IMR-90 (cell line): ENCODE data around the gene LRRC4. TPM values are rescaled to one million over a fixed set of nuclear protein-coding genes. Genes with fewer than 3 reads are reported as not detected.

Experiments
- ATAC-seq: fragments of 200-7000 bp; cut with Tn5 transposase; 2 replicates; pipeline ENCODE4 v1.9.1; 2020; ENCODE audit warnings: low read depth, mild to moderate bottlenecking, moderate library complexity
- BruUV-seq: library from RNA; stranded (reverse); fragments of 400-500 nt; replicated peaks from 2 replicates; lab custom pipeline; 2021; lab: Mats Ljungman, UMichigan
- CTCF ChIA-PET: fragments of 300-600 bp; formaldehyde crosslinking; extraction: SDS; loops from one replicate; lab custom pipeline; 2021; ENCODE audit warnings: antibody characterized with exemption; lab: Yijun Ruan, JAX
- POLR2A ChIA-PET: fragments of 300-600 bp; sonication (Branson Sonifier 250); formaldehyde crosslinking; loops from one replicate; lab custom pipeline; 2022; ENCODE audit warnings: antibody characterized with exemption; ENCODE audit not compliant: unreplicated experiment; lab: Charles Lee
- DNase-seq: peaks from one replicate; pipeline ENCODE4 v3.0.0; 2013
- H2AFZ ChIP-seq: replicated peaks from 2 replicates; pipeline ENCODE3; 2013; ENCODE audit warnings: low read length, mild to moderate bottlenecking; ENCODE audit not compliant: poor library complexity
- H2AK5ac ChIP-seq: 2 replicates; pipeline ENCODE4 v1.6.1; 2013; ENCODE audit warnings: low read depth, low read length, inconsistent platforms
- H2AK9ac ChIP-seq: replicated peaks from 2 replicates; pipeline ENCODE3; 2013; ENCODE audit warnings: mild to moderate bottlenecking, low read depth, low read length, moderate library complexity; ENCODE audit not compliant: poor library complexity
- H2BK120ac ChIP-seq: 2 replicates; pipeline ENCODE4 v1.6.1; 2013; ENCODE audit warnings: low read depth, low read length, inconsistent platforms
- H2BK15ac ChIP-seq: 3 replicates; pipeline ENCODE4 v1.6.1; 2013; ENCODE audit warnings: low read depth, low read length, inconsistent platforms
- H2BK20ac ChIP-seq: 2 replicates; pipeline ENCODE4 v1.6.1; 2013; ENCODE audit warnings: low read depth, mild to moderate bottlenecking, inconsistent platforms, low read length, moderate library complexity
- H2BK5ac ChIP-seq: 2 replicates; pipeline ENCODE4 v1.6.1; 2013; ENCODE audit warnings: mild to moderate bottlenecking, low read depth, low read length, inconsistent platforms; ENCODE audit not compliant: poor library complexity, severe bottlenecking
- H3K14ac ChIP-seq: replicated peaks from 2 replicates; pipeline ENCODE4 v1.6.1; 2013; ENCODE audit warnings: low read depth, low read length, inconsistent platforms
- H3K18ac ChIP-seq: 2 replicates; pipeline ENCODE4 v1.6.1; 2013; ENCODE audit warnings: low read depth, low read length, control low read depth
- H3K23ac ChIP-seq: 2 replicates; pipeline ENCODE4 v1.6.1; 2013; ENCODE audit warnings: low read depth, low read length, inconsistent platforms
- H3K27ac ChIP-seq: 2 replicates; pipeline ENCODE4 v1.5.1; 2013; ENCODE audit warnings: mild to moderate bottlenecking, control low read depth, low read length; ENCODE audit not compliant: insufficient read depth
- H3K27me3 ChIP-seq: 2 replicates; pipeline ENCODE4 v1.6.1; 2013; ENCODE audit warnings: low read length; ENCODE audit not compliant: control insufficient read depth, insufficient read depth
- H3K36me3 ChIP-seq: 2 replicates; pipeline ENCODE4 v1.6.1; 2013; ENCODE audit warnings: low read length, mixed read lengths; ENCODE audit not compliant: control insufficient read depth, insufficient read depth
- H3K4ac ChIP-seq: 2 replicates; pipeline ENCODE4 v1.6.1; 2013; ENCODE audit warnings: low read depth, low read length, inconsistent platforms
- H3K4me1 ChIP-seq: 2 replicates; pipeline ENCODE4 v1.6.1; 2013; ENCODE audit warnings: low read length, mixed read lengths; ENCODE audit not compliant: control insufficient read depth, insufficient read depth
- H3K4me2 ChIP-seq: 2 replicates; pipeline ENCODE4 v1.6.1; 2013; ENCODE audit warnings: low read depth, mild to moderate bottlenecking, control low read depth, low read length, moderate library complexity
- H3K4me3 ChIP-seq: 2 replicates; pipeline ENCODE4 v1.5.1; 2013; ENCODE audit warnings: low read depth, mild to moderate bottlenecking, control low read depth, low read length, moderate library complexity; ENCODE audit not compliant: insufficient read depth
- H3K56ac ChIP-seq: 2 replicates; pipeline ENCODE4 v1.6.1; 2013; ENCODE audit warnings: low read length, inconsistent platforms; ENCODE audit not compliant: insufficient read depth; ENCODE audit errors: extremely low read depth
- H3K79me1 ChIP-seq, 2 experiments: 2 replicates each; pipeline ENCODE4 v1.6.1; 2013; ENCODE audit warnings: low read length in 2 of 2, inconsistent platforms in 1 of 2, low read depth in 1 of 2
- H3K9ac ChIP-seq: 2 replicates; pipeline ENCODE4 v1.6.1; 2013; ENCODE audit warnings: low read depth, low read length, control low read depth
- H3K9me1 ChIP-seq: 2 replicates; pipeline ENCODE4 v1.6.1; 2013; ENCODE audit warnings: low read length, inconsistent platforms; ENCODE audit not compliant: insufficient read depth
- H3K9me3 ChIP-seq: 2 replicates; pipeline ENCODE4 v1.6.1; 2013; ENCODE audit warnings: low read length; ENCODE audit not compliant: control insufficient read depth, insufficient read depth
- H4K20me1 ChIP-seq: 2 replicates; pipeline ENCODE4 v1.6.1; 2013; ENCODE audit warnings: low read length, inconsistent platforms; ENCODE audit not compliant: insufficient read depth
- H4K5ac ChIP-seq: 2 replicates; pipeline ENCODE4 v1.6.1; 2013; ENCODE audit warnings: mild to moderate bottlenecking, low read depth, low read length, control low read depth
- H4K8ac ChIP-seq, 2 experiments: 2 replicates each; pipeline ENCODE4 v1.6.1; 2013; ENCODE audit warnings: low read depth in 2 of 2, low read length in 2 of 2, control low read depth in 1 of 2, inconsistent platforms in 1 of 2
- H4K91ac ChIP-seq: 2 replicates; pipeline ENCODE4 v1.6.1; 2013; ENCODE audit warnings: low read depth, low read length, inconsistent platforms; ENCODE audit not compliant: insufficient read depth
- CEBPB ChIP-seq: IDR thresholded peaks from 2 replicates; pipeline ENCODE4 v1.6.1; 2012; ENCODE audit warnings: low read depth, low read length, improper control_type of control experiment
- CHD1 ChIP-seq: IDR thresholded peaks from 2 replicates; pipeline ENCODE4 v1.6.1; 2012; ENCODE audit warnings: low read depth, low read length, improper control_type of control experiment
- CTCF ChIP-seq: conservative IDR thresholded peaks from 2 replicates; pipeline ENCODE4 v1.5.1; 2012; ENCODE audit warnings: mild to moderate bottlenecking, low read depth, low read length, improper control_type of control experiment
- ELK1 ChIP-seq: fragments of 150-350 bp; IDR thresholded peaks from 2 replicates; pipeline ENCODE4 v1.6.1; 2016; ENCODE audit warnings: low read depth, mild to moderate bottlenecking, low read length, moderate library complexity, borderline replicate concordance
- FOS ChIP-seq: fragments of 150-350 bp; IDR thresholded peaks from 2 replicates; pipeline ENCODE4 v1.6.1; 2016; ENCODE audit warnings: low read depth, low read length
- MAFK ChIP-seq: IDR thresholded peaks from 2 replicates; pipeline ENCODE4 v1.6.1; 2012; ENCODE audit warnings: low read depth, low read length, improper control_type of control experiment
- MAZ ChIP-seq: IDR thresholded peaks from 2 replicates; pipeline ENCODE4 v1.6.1; 2012; ENCODE audit warnings: low read depth, mild to moderate bottlenecking, low read length, improper control_type of control experiment, moderate library complexity, borderline replicate concordance
- MXI1 ChIP-seq: IDR thresholded peaks from 2 replicates; pipeline ENCODE4 v1.6.1; 2012; ENCODE audit warnings: low read depth, mild to moderate bottlenecking, low read length, moderate library complexity, borderline replicate concordance
- NFE2L2 ChIP-seq: fragments of 150-350 bp; IDR thresholded peaks from 2 replicates; pipeline ENCODE4 v1.6.1; 2016; ENCODE audit warnings: low read depth, mild to moderate bottlenecking, low read length
- RAD21 ChIP-seq: IDR thresholded peaks from 2 replicates; pipeline ENCODE4 v1.6.1; 2012; ENCODE audit warnings: low read length, improper control_type of control experiment
- RFX5 ChIP-seq: IDR thresholded peaks from 2 replicates; pipeline ENCODE4 v1.8.0; 2012; ENCODE audit warnings: low read depth, mild to moderate bottlenecking, low read length, moderate library complexity
- USF2 ChIP-seq: fragments of 150-350 bp; IDR thresholded peaks from 2 replicates; pipeline ENCODE4 v1.6.1; 2017; ENCODE audit warnings: mild to moderate bottlenecking, antibody characterized with exemption, low read length, low read depth
- WGBS, 2 experiments: methylation state at CpG; one replicate each; pipeline versions ENCODE4 v1.1.5 to v1.1.7; 2013; ENCODE audit warnings: missing lambda C conversion rate in 2 of 2; ENCODE audit not compliant: insufficient read length in 1 of 2; ENCODE audit errors: extremely low coverage in 2 of 2; 5-methylcytosine and 5-hydroxymethylcytosine counted together
- dilution Hi-C: fragments of 300-500 bp; cut with HindIII; formaldehyde crosslinking; loops from one replicate; pipeline ENCODE4 v1.14.3; 2018; ENCODE audit warnings: low sequenced_read_pairs; ENCODE audit not compliant: unreplicated experiment
- in situ Hi-C: fragments of 300-500 bp; cut with MboI; formaldehyde crosslinking; loops from 3 replicates; pipeline ENCODE4 v1.14.3; 2019; ENCODE audit warnings: low sequenced_read_pairs, inconsistent platforms, mixed read lengths
- intact Hi-C: fragments of 100-400 bp; cut with micrococcal nuclease; formaldehyde crosslinking; loops from 2 replicates; pipeline ENCODE4 v1.10.0; 2022
- polyA plus RNA-seq, 3 experiments: library from polyadenylated mRNA; depleted of rRNA; stranded (reverse); fragments of >200 nt; gene quantifications; 2 replicates each; pipeline ENCODE4 v1.2.3, GENCODE V29; 2012; ENCODE audit warnings: low replicate concordance in 1 of 3
- total RNA-seq: library from RNA; depleted of rRNA; stranded (reverse); fragments of >200 nt; gene quantifications from 2 replicates; pipeline ENCODE4 v1.2.3, GENCODE V29; 2012

Gene LRRC4
- total and polyA plus RNA-seq, 2 of the 4 experiments (the other 2 are of a cell fraction), result 0.54 to 0.55 TPM

- no peak overlapping the region for H2AK9ac ChIP-seq
- no peak overlapping the region for H2AFZ ChIP-seq
- no peak overlapping the region for H3K9ac ChIP-seq
- dilution Hi-C loops (no loop called here), intact Hi-C loops (loop anchor here (5.0 to 10.0 kb wide), 2 partner anchors 323 to 445 kb away; partner anchors contain the start of genes ARF5 and GCC1), in situ Hi-C loops (no loop called here)
- no peak overlapping the region for H2BK20ac ChIP-seq
- no peak overlapping the region for H3K23ac ChIP-seq
- no peak overlapping the region for H2BK5ac ChIP-seq
- H4K8ac ChIP-seq, result no peak overlapping the region
- no peak overlapping the region for H4K91ac ChIP-seq
- no peak overlapping the region for H2AK5ac ChIP-seq
- 90% methylated on average over 2 of the region's 21 CpGs; no CpG with 5 or more reads in 1 of the 2 experiments for WGBS, 2 experiments
- no peak overlapping the region for H4K5ac ChIP-seq
- peaks cover 6% of the 10 kb centered on the region for H3K36me3 ChIP-seq
- ATAC-seq (no peak), DNase-seq (no peak)
- no peaks in the 10 kb centered on the region for H3K9me3 ChIP-seq
- CTCF ChIA-PET, result interaction anchor here (1.3 kb wide), 1 partner anchor 11 kb away, joined by 3 read pairs; no protein-coding TSS in a partner anchor
- no peak overlapping the region for H2BK15ac ChIP-seq
- no peak overlapping the region for H3K4ac ChIP-seq
- no peak overlapping the region for H3K56ac ChIP-seq
- H3K4me2 ChIP-seq, result no peak overlapping the region
- H4K20me1 ChIP-seq, result peaks cover 82% of the 10 kb centered on the region
- no TSS peak for BruUV-seq
- peaks cover 7% of the 10 kb centered on the region; the same call in 1 of the 2 replicates for H3K4me1 ChIP-seq
- POLR2A ChIA-PET, result no interaction called here
- TF ChIP-seq USF2 (no peak), MAZ (no peak), RAD21 (no peak), CTCF (no peak), MAFK (no peak), CEBPB (no peak), ELK1 (no peak), MXI1 (no peak), FOS (no peak), CHD1 (no peak), NFE2L2 (no peak), RFX5 (no peak)
- no peak overlapping the region for H2BK120ac ChIP-seq
- H3K27ac ChIP-seq, result no peak overlapping the region
- H3K18ac ChIP-seq, result no peak overlapping the region
- no peak overlapping the region for H3K4me3 ChIP-seq
- H3K9me1 ChIP-seq, result peaks cover 15% of the 10 kb centered on the region; the same call in 1 of the 2 replicates
- no peak overlapping the region for H3K14ac ChIP-seq
- peaks cover 52 to 68% of the 10 kb centered on the region in 2 experiments for H3K79me1 ChIP-seq
- no peaks in the 10 kb centered on the region for H3K27me3 ChIP-seq
Measured at GRCh38 chr7:128030263-128030653, 979 bp downstream of the LRRC4 start.
